HG03108 (cell line): ENCODE results near the gene PKDCC.
"Not testable (repeated sequence)": the region's sequence is repeated elsewhere in the genome, so short reads cannot be mapped to it uniquely, and the experiment has no call there.

Source experiments
- ATAC-seq: cut with Tn5 transposase; IDR thresholded peaks from one replicate; pipeline ENCODE4 v1.9.1; 2021; ENCODE audit warnings: moderate library complexity; ENCODE audit not compliant: unreplicated experiment

PKDCC gene

GRCh38 chr2:42030200-42030759, 17.5 kb upstream of the PKDCC start:
- no peak for ATAC-seq

GRCh38 chr2:42030829-42031228, 17.0 kb upstream of the PKDCC start:
- no peak for ATAC-seq

GRCh38 chr2:42031281-42032223, 16.3 kb upstream of the PKDCC start:
- no peak for ATAC-seq

GRCh38 chr2:42032224-42032620, 15.6 kb upstream of the PKDCC start:
- ATAC-seq: no peak

GRCh38 chr2:42032745-42033144, 15.1 kb upstream of the PKDCC start:
- ATAC-seq: no peak

- ATAC-seq: not testable (repeated sequence)
These were observed 13.7 kb upstream of the PKDCC start for GRCh38 chr2:42034096-42034495.

GRCh38 chr2:42035241-42035640, 12.6 kb upstream of the PKDCC start:
- ATAC-seq: no peak

GRCh38 chr2:42036413-42036812, 11.4 kb upstream of the PKDCC start:
- no peak for ATAC-seq

GRCh38 chr2:42036940-42037339, 10.9 kb upstream of the PKDCC start:
- ATAC-seq: no peak

- ATAC-seq: no peak
These were observed 7.1 kb upstream of the PKDCC start for GRCh38 chr2:42040643-42041278.

GRCh38 chr2:42041377-42042127, 6.3 kb upstream of the PKDCC start:
- no peak for ATAC-seq

- no peak for ATAC-seq
These were observed 5.0 kb upstream of the PKDCC start for GRCh38 chr2:42042631-42043355.

- ATAC-seq: no peak
These were observed 3.9 kb upstream of the PKDCC start for GRCh38 chr2:42043789-42044394.

GRCh38 chr2:42044939-42045338, 2.9 kb upstream of the PKDCC start:
- ATAC-seq: no peak

- ATAC-seq: no peak
These were observed 2.5 kb upstream of the PKDCC start for GRCh38 chr2:42045352-42045751.

- ATAC-seq: no peak
These were observed 1.7 kb upstream of the PKDCC start for GRCh38 chr2:42045848-42046748.

GRCh38 chr2:42046819-42047487, 868 bp upstream of the PKDCC start:
- no peak for ATAC-seq
